ENCODE data around the gene PAPSS2. TPM values are rescaled to one million over a fixed set of nuclear protein-coding genes. Genes with fewer than 3 reads are reported as not detected.

The PAPSS2 gene
- total RNA-seq, 1 donor from 2014 or later, result not detected

Other genes starting within 250 kb of the PAPSS2 start
- gene MINPP1, start 155.0 kb upstream of the PAPSS2 start, total RNA-seq, result 9.4 and 9.6 TPM in 2 replicates
- 54.1 and 55.5 TPM in 2 replicates for gene ATAD1, start 158.3 kb downstream of the PAPSS2 start, total RNA-seq
- 0.54 and 1.0 TPM in 2 replicates for gene KLLN, start 203.7 kb downstream of the PAPSS2 start, total RNA-seq
- 48.6 and 51.3 TPM in 2 replicates for gene PTEN, start 203.7 kb downstream of the PAPSS2 start, total RNA-seq